Endodermal cell (in vitro differentiated cells): ENCODE data around the gene LGALS7. TPM values are rescaled to one million over a fixed set of nuclear protein-coding genes. Genes with fewer than 3 reads are reported as not detected.

Source experiments
- DNase-seq: peaks from one replicate; pipeline ENCODE4 v3.0.0-alpha.2; 2017
- H3K27ac ChIP-seq: 2 replicates; pipeline ENCODE4 v1.5.1; 2013; ENCODE audit warnings: mild to moderate bottlenecking, low read depth, low read length, moderate library complexity
- H3K27me3 ChIP-seq: 2 replicates; pipeline ENCODE4 v1.6.1; 2013; ENCODE audit warnings: mild to moderate bottlenecking, low read length, moderate library complexity; ENCODE audit not compliant: insufficient read depth, control insufficient read depth, poor library complexity, severe bottlenecking
- H3K36me3 ChIP-seq: 2 replicates; pipeline ENCODE4 v1.7.0; 2013; ENCODE audit warnings: mild to moderate bottlenecking, low read length, moderate library complexity; ENCODE audit not compliant: control insufficient read depth, insufficient read depth
- H3K4me1 ChIP-seq: one replicate; pipeline ENCODE4 v1.7.0; 2013; ENCODE audit warnings: low read length; ENCODE audit not compliant: control insufficient read depth, insufficient read depth
- H3K4me3 ChIP-seq: 2 replicates; pipeline ENCODE4 v1.5.1; 2013; ENCODE audit warnings: mild to moderate bottlenecking, low read length, moderate library complexity
- H3K9ac ChIP-seq: 2 replicates; pipeline ENCODE4 v1.6.1; 2013; ENCODE audit warnings: mild to moderate bottlenecking, low read length, moderate library complexity; ENCODE audit not compliant: poor library complexity, severe bottlenecking; ENCODE audit errors: extremely low read depth
- H3K9me3 ChIP-seq: 2 replicates; pipeline ENCODE4 v1.6.1; 2013; ENCODE audit warnings: mild to moderate bottlenecking, low read length, moderate library complexity; ENCODE audit not compliant: control insufficient read depth
- H3K27ac Mint-ChIP-seq: 2 replicates; pipeline ENCODE4 v1.8.0; 2020; ENCODE audit warnings: mixed read lengths
- H3K27me3 Mint-ChIP-seq: 2 replicates; pipeline ENCODE4 v1.8.0; 2021; ENCODE audit warnings: mild to moderate bottlenecking, mixed read lengths; ENCODE audit not compliant: insufficient read depth
- H3K36me3 Mint-ChIP-seq: 2 replicates; pipeline ENCODE4 v1.8.0; 2020; ENCODE audit warnings: low read depth, mixed read lengths
- H3K4me1 Mint-ChIP-seq: 2 replicates; pipeline ENCODE4 v1.8.0; 2020; ENCODE audit warnings: mixed read lengths
- H3K4me3 Mint-ChIP-seq: 2 replicates; pipeline ENCODE4 v1.8.0; 2020; ENCODE audit warnings: mild to moderate bottlenecking, moderate library complexity, mixed read lengths
- H3K9me3 Mint-ChIP-seq: 2 replicates; pipeline ENCODE4 v1.8.0; 2020; ENCODE audit warnings: mild to moderate bottlenecking, mixed read lengths
- WGBS, 2 experiments: methylation state at CpG; one replicate each; pipeline versions ENCODE4 v1.1.5 to v1.1.7; 2013; ENCODE audit warnings: missing lambda C conversion rate in 2 of 2, mixed read lengths in 1 of 2; ENCODE audit not compliant: insufficient coverage in 1 of 2, insufficient read length in 1 of 2; 5-methylcytosine and 5-hydroxymethylcytosine counted together
- total RNA-seq, 2 donors: library from RNA; stranded (reverse); fragmentation: NEBNext Ultra II Directional in 1 of 2; extraction: Animal tissue kit (Norgen Biotek cat#: 25700) in 1 of 2; gene quantifications; 2 replicates in 1 of 2; 3 replicates in 1 of 2; pipeline ENCODE4 v1.2.1, GENCODE V29; 2021
- TF ChIP-seq, protein P1 (sequence below): fragments of 200-600 bp; sonication (generic); conservative IDR thresholded peaks from 2 replicates; pipeline ENCODE4 v1.5.0; 2021; ENCODE audit warnings: antibody characterized with exemption, mild to moderate bottlenecking

The LGALS7 gene
- total RNA-seq, 2 donors from 2014 or later = 1.8 TPM; not detected in 1

DNA sequence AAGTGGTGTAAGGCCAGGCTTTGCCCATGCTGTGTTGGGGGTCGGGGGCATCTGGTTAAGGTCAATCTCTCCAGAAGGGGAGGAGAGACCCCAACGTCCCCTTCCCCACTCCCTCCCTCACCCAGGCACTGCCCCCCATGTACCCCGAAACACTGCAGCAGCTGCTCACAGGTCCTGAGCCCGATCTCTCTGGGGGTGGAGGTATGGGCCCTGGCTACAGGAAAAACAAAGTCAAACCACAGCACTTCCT is 39.2 kb downstream of the LGALS7 start:
- no peak overlapping the region for H3K9ac ChIP-seq

DNA sequence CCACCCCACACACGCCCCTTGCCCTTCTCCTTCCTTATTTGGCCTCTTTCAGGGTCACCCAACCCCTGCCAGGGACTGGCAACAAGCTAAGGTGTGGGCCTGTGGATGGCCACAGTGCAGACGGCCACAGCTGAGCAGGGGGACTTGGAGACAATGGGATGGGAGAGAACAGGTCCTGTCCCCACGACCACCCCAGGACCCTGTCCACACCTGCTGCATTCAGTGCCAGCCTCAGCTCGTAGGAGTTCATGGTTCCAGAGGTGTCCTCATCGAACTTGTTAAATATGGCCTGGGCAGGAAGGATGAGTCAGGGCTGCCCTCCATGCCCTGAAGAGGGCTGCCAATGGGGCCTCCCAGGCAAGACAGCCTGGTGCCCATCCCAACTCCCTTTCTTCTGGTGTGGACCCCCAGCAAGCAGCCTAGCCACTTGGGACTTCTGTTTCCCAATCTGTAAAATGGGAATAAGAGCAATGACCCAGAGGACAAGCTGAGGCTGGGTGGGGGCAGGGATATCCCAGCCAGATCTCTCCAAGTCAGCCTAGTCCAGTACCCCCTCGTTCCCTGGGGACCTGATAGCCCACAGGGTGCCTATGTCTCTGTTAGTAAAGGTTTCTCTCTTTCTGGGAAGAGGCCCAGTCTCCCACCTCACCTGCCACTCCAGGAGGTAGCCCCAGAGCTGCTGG is 39.7 kb downstream of the LGALS7 start:
- Histone ChIP-seq H3K36me3 (peaks cover 27% of the 10 kb centered on the region), H3K27ac (no peak overlapping the region), H3K27me3 (no peaks in the 10 kb centered on the region), H3K4me1 (peaks cover 10% of the 10 kb centered on the region), H3K4me3 (no peak overlapping the region), H3K9ac (no peak overlapping the region), H3K9me3 (no peaks in the 10 kb centered on the region)
- peaks cover 19% of the 10 kb centered on the region for H3K4me1 Mint-ChIP-seq
- peaks cover 32% of the 10 kb centered on the region for H3K36me3 Mint-ChIP-seq
- H3K4me3 Mint-ChIP-seq = no peak overlapping the region
- H3K27ac Mint-ChIP-seq = no peak overlapping the region
- peaks cover 2% of the 10 kb centered on the region for H3K9me3 Mint-ChIP-seq
- DNase-seq = no peak
- TF ChIP-seq, protein P1, sequence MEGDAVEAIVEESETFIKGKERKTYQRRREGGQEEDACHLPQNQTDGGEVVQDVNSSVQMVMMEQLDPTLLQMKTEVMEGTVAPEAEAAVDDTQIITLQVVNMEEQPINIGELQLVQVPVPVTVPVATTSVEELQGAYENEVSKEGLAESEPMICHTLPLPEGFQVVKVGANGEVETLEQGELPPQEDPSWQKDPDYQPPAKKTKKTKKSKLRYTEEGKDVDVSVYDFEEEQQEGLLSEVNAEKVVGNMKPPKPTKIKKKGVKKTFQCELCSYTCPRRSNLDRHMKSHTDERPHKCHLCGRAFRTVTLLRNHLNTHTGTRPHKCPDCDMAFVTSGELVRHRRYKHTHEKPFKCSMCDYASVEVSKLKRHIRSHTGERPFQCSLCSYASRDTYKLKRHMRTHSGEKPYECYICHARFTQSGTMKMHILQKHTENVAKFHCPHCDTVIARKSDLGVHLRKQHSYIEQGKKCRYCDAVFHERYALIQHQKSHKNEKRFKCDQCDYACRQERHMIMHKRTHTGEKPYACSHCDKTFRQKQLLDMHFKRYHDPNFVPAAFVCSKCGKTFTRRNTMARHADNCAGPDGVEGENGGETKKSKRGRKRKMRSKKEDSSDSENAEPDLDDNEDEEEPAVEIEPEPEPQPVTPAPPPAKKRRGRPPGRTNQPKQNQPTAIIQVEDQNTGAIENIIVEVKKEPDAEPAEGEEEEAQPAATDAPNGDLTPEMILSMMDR = no peak
- H3K27me3 Mint-ChIP-seq = peaks cover 7% of the 10 kb centered on the region
- 86 to 89% methylated on average over 1 to 6 of the region's 6 CpGs for WGBS, 2 experiments

More for the DNA sequence above, 39.2 kb downstream of the LGALS7 start:
- no peak for DNase-seq
- WGBS, 2 experiments = 86 to 91% methylated on average over 1 to 2 of the region's 4 CpGs
- H3K4me3 ChIP-seq = no peak overlapping the region
- H3K9me3 ChIP-seq = no peaks in the 10 kb centered on the region
- H3K27me3 ChIP-seq = no peaks in the 10 kb centered on the region
- Mint-ChIP-seq H3K4me3 (no peak overlapping the region), H3K4me1 (peaks cover 19% of the 10 kb centered on the region), H3K27me3 (peaks cover 7% of the 10 kb centered on the region), H3K27ac (no peak overlapping the region), H3K9me3 (peaks cover 2% of the 10 kb centered on the region), H3K36me3 (peaks cover 33% of the 10 kb centered on the region)
- peaks cover 27% of the 10 kb centered on the region for H3K36me3 ChIP-seq
- H3K27ac ChIP-seq = no peak overlapping the region
- H3K4me1 ChIP-seq = peaks cover 10% of the 10 kb centered on the region
- TF ChIP-seq, protein P1 = no peak

DNA sequence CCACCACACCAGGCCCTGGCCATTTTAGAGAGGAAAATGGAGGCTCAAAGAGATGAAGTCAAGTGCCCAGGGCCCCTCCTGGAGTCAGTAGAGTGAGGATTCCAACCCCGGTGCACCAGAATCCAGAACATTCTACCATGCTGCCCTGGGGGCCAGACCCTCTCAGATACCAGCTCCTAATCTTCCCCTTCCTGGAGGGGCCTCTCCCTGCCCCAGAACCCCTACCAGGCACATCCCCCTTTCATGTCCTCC is 40.1 kb downstream of the LGALS7 start:
- Mint-ChIP-seq H3K9me3 (no peaks in the 10 kb centered on the region), H3K4me3 (no peak overlapping the region), H3K36me3 (peaks cover 30% of the 10 kb centered on the region), H3K4me1 (peaks cover 19% of the 10 kb centered on the region), H3K27me3 (peaks cover 7% of the 10 kb centered on the region), H3K27ac (no peak overlapping the region)
- Histone ChIP-seq H3K9ac (no peak overlapping the region), H3K9me3 (no peaks in the 10 kb centered on the region), H3K36me3 (peaks cover 27% of the 10 kb centered on the region), H3K27me3 (no peaks in the 10 kb centered on the region), H3K4me1 (peaks cover 10% of the 10 kb centered on the region), H3K4me3 (no peak overlapping the region), H3K27ac (no peak overlapping the region)
- TF ChIP-seq, protein P1 = no peak
- DNase-seq = no peak
- 86 to 100% methylated on average over 1 of the region's 1 CpG for WGBS, 2 experiments
